Natural killer cell (primary cell): ENCODE results near the gene GRID1. TPM values are rescaled to one million over a fixed set of nuclear protein-coding genes. Genes with fewer than 3 reads are reported as not detected.

Source experiments
- ATAC-seq, 3 donors: fragments of 150-1000 bp in 2 of 3; fragments of 200-7000 bp in 1 of 3; cut with Tn5 transposase; 1 replicate in 1 of 3; 2 replicates in 2 of 3; pipeline ENCODE4 v1.10.0; 2021; ENCODE audit warnings: mild to moderate bottlenecking in 2 of 3, moderate library complexity in 2 of 3
- DNase-seq, 2 donors: peaks; one replicate each; pipeline versions ENCODE4 v3.0.0 to v3.0.0-alpha.2; 2013 to 2021; ENCODE audit warnings: mixed read lengths in 1 of 2
- H3K27ac ChIP-seq: one replicate; pipeline ENCODE4 v1.5.1; 2013; ENCODE audit warnings: mild to moderate bottlenecking, low read length
- H3K27me3 ChIP-seq: one replicate; pipeline ENCODE4 v1.6.1; 2013; ENCODE audit warnings: low read length; ENCODE audit not compliant: control insufficient read depth, insufficient read depth
- H3K36me3 ChIP-seq: one replicate; pipeline ENCODE4 v1.6.1; 2013; ENCODE audit warnings: low read length; ENCODE audit not compliant: control insufficient read depth, insufficient read depth
- H3K4me1 ChIP-seq: one replicate; pipeline ENCODE4 v1.6.1; 2013; ENCODE audit warnings: low read length; ENCODE audit not compliant: control insufficient read depth, insufficient read depth
- H3K4me3 ChIP-seq: one replicate; pipeline ENCODE4 v1.5.1; 2013; ENCODE audit warnings: low read length
- H3K9me3 ChIP-seq: one replicate; pipeline ENCODE4 v1.6.1; 2013; ENCODE audit warnings: low read length; ENCODE audit not compliant: control insufficient read depth, insufficient read depth
- H3K27ac Mint-ChIP-seq, 2 donors: one replicate each; pipeline ENCODE4 v1.8.0; 2022; ENCODE audit warnings: mild to moderate bottlenecking in 2 of 2, mixed read lengths in 2 of 2, moderate library complexity in 1 of 2
- H3K27me3 Mint-ChIP-seq, 2 donors: one replicate each; pipeline ENCODE4 v1.8.0; 2022; ENCODE audit warnings: low read depth in 2 of 2, mixed read lengths in 2 of 2
- H3K36me3 Mint-ChIP-seq: one replicate; pipeline ENCODE4 v1.8.0; 2022; ENCODE audit warnings: mixed read lengths
- H3K4me1 Mint-ChIP-seq, 2 donors: one replicate each; pipeline ENCODE4 v1.8.0; 2022; ENCODE audit warnings: mixed read lengths in 2 of 2
- H3K4me3 Mint-ChIP-seq: one replicate; pipeline ENCODE4 v1.8.0; 2022; ENCODE audit warnings: mild to moderate bottlenecking, moderate library complexity, mixed read lengths
- H3K9me3 Mint-ChIP-seq, 2 donors: one replicate each; pipeline ENCODE4 v1.8.0; 2022; ENCODE audit warnings: mixed read lengths in 2 of 2
- WGBS: methylation state at CpG from one replicate; pipeline ENCODE4 v1.1.7; 2013; ENCODE audit warnings: missing lambda C conversion rate; ENCODE audit not compliant: insufficient coverage; 5-methylcytosine and 5-hydroxymethylcytosine counted together
- intact Hi-C: fragments of 100-400 bp; cut with micrococcal nuclease; formaldehyde crosslinking; loops from one replicate; pipeline ENCODE4 v1.14.2; 2022
- total RNA-seq, 4 donors: library from RNA; stranded (reverse); fragments of 120-200 nt in 1 of 4; gene quantifications; one replicate each; pipeline versions ENCODE4 v1.2.3 to v1.2.4, GENCODE V29; 2013 to 2022
- TF ChIP-seq, protein P1 (sequence below): fragments of 200-600 bp; IDR thresholded peaks from one replicate; pipeline ENCODE4 v1.8.0; 2022; ENCODE audit warnings: antibody characterized with exemption

The GRID1 gene
- total RNA-seq, 3 donors from 2014 or later (not counting 1 experiment from before 2014, with no cell fraction given), result not detected

DNA sequence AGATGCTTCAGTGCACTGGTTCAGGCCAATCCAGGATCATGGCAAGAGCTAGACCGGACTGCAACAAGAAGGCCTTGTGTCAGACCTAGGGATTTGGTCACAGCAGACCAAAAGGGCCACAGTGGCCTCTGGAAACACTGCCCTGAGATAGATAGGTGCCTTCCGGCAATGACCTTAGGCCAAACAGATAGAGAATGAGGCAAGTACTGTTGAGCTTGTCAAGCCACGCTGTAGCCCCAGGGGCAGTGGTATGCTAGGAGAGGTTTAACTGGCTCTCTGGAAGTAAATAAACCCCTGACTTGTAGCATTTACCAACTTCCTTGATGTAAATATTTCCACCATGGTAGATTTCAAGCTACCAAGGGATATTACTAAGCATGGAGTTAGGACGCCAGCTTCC is 197.5 kb downstream of the GRID1 start:
- intact Hi-C loops, result no loop called here
- H3K4me3 ChIP-seq, result no peak overlapping the region
- Mint-ChIP-seq H3K36me3 (no peaks in the 10 kb centered on the region), H3K27ac (no peak overlapping the region), H3K4me1 (no peaks in the 10 kb centered on the region), H3K9me3 (no peaks in the 10 kb centered on the region), H3K4me3 (no peak overlapping the region), H3K27me3 (no peaks in the 10 kb centered on the region)
- DNase-seq (no peak), ATAC-seq (no peak)
- no peaks in the 10 kb centered on the region for H3K27me3 ChIP-seq
- no peaks in the 10 kb centered on the region for H3K9me3 ChIP-seq
- no peaks in the 10 kb centered on the region for H3K36me3 ChIP-seq
- WGBS, result 93% methylated on average over 4 of the region's 4 CpGs
- no peaks in the 10 kb centered on the region for H3K4me1 ChIP-seq
- H3K27ac ChIP-seq, result no peak overlapping the region
- TF ChIP-seq, protein P1, sequence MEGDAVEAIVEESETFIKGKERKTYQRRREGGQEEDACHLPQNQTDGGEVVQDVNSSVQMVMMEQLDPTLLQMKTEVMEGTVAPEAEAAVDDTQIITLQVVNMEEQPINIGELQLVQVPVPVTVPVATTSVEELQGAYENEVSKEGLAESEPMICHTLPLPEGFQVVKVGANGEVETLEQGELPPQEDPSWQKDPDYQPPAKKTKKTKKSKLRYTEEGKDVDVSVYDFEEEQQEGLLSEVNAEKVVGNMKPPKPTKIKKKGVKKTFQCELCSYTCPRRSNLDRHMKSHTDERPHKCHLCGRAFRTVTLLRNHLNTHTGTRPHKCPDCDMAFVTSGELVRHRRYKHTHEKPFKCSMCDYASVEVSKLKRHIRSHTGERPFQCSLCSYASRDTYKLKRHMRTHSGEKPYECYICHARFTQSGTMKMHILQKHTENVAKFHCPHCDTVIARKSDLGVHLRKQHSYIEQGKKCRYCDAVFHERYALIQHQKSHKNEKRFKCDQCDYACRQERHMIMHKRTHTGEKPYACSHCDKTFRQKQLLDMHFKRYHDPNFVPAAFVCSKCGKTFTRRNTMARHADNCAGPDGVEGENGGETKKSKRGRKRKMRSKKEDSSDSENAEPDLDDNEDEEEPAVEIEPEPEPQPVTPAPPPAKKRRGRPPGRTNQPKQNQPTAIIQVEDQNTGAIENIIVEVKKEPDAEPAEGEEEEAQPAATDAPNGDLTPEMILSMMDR, result no peak

GRCh38 chr10:86168256-86168655 is 198.3 kb downstream of the GRID1 start:
- Histone ChIP-seq H3K27me3 (no peaks in the 10 kb centered on the region), H3K36me3 (no peaks in the 10 kb centered on the region), H3K4me1 (no peaks in the 10 kb centered on the region), H3K27ac (no peak overlapping the region), H3K9me3 (no peaks in the 10 kb centered on the region), H3K4me3 (no peak overlapping the region)
- Mint-ChIP-seq H3K4me1 (no peaks in the 10 kb centered on the region), H3K27me3 (no peaks in the 10 kb centered on the region), H3K27ac (no peak overlapping the region), H3K4me3 (no peak overlapping the region), H3K36me3 (no peaks in the 10 kb centered on the region), H3K9me3 (no peaks in the 10 kb centered on the region)
- TF ChIP-seq, protein P1, result no peak
- WGBS, result 79% methylated on average over 7 of the region's 7 CpGs
- DNase-seq (no peak), ATAC-seq (no peak)
- intact Hi-C loops, result no loop called here

DNA sequence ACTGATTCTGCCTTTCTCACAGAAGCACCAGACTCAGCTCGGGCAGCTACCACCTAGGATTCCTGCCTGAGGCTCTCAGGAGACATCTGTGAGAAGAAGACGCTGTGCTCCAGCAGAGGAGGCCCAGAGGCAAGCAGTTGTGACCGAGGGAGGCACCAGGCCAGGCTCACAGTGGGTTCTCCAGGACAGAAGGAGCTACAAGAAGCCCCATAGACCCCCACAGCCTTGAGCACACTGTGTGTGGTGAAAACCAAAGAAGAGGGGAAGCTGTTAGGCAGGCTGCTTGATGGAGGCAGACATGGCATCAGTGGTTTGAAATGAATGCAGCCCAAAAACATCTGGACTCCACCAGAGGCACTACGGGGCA is 198.8 kb downstream of the GRID1 start:
- H3K4me1 ChIP-seq, result no peaks in the 10 kb centered on the region
- DNase-seq, result no peak
- no peaks in the 10 kb centered on the region for H3K4me1 Mint-ChIP-seq
- H3K27ac ChIP-seq, result no peak overlapping the region
- H3K27ac Mint-ChIP-seq, result no peak overlapping the region
- no peaks in the 10 kb centered on the region for H3K27me3 Mint-ChIP-seq
- H3K36me3 Mint-ChIP-seq, result no peaks in the 10 kb centered on the region
- TF ChIP-seq, protein P1, result no peak
- H3K9me3 ChIP-seq, result no peaks in the 10 kb centered on the region
- H3K4me3 ChIP-seq, result no peak overlapping the region
- H3K9me3 Mint-ChIP-seq, result no peaks in the 10 kb centered on the region
- no peaks in the 10 kb centered on the region for H3K36me3 ChIP-seq
- intact Hi-C loops, result no loop called here
- no peak overlapping the region for H3K4me3 Mint-ChIP-seq
- no peaks in the 10 kb centered on the region for H3K27me3 ChIP-seq
- 77% methylated on average over 4 of the region's 4 CpGs for WGBS
- no peak for ATAC-seq

GRCh38 chr10:86167121-86167761 is 199.4 kb downstream of the GRID1 start:
- Mint-ChIP-seq H3K4me3 (no peak overlapping the region), H3K27me3 (no peaks in the 10 kb centered on the region), H3K9me3 (no peaks in the 10 kb centered on the region), H3K27ac (no peak overlapping the region), H3K4me1 (no peaks in the 10 kb centered on the region), H3K36me3 (no peaks in the 10 kb centered on the region)
- Histone ChIP-seq H3K4me3 (no peak overlapping the region), H3K4me1 (no peaks in the 10 kb centered on the region), H3K36me3 (no peaks in the 10 kb centered on the region), H3K27me3 (no peaks in the 10 kb centered on the region), H3K9me3 (no peaks in the 10 kb centered on the region), H3K27ac (no peak overlapping the region)
- TF ChIP-seq, protein P1, result no peak
- ATAC-seq, result no peak
- 73% methylated on average over 5 of the region's 5 CpGs for WGBS
- DNase-seq, result no peak
- intact Hi-C loops, result no loop called here
